GM19328 (cell line): Measurements from ENCODE around the gene MBD3L2B.
"Not testable (repeated sequence)": the region's sequence is repeated elsewhere in the genome, so short reads cannot be mapped to it uniquely, and the experiment has no call there.

ENCODE experiments used
- ATAC-seq: cut with Tn5 transposase; IDR thresholded peaks from one replicate; pipeline ENCODE4 v1.9.1; 2021; ENCODE audit warnings: mild to moderate bottlenecking, moderate library complexity; ENCODE audit not compliant: unreplicated experiment

The MBD3L2B gene

GRCh38 chr19:7021331-7021730 lies at the start of gene MBD3L2B:
Gene MBD3L2B (minus strand): TSS chr19:7021431. CDS start chr19:7021397, 34 bp downstream.
- not testable (repeated sequence) for ATAC-seq

GRCh38 chr19:7069904-7070226 lies 48.6 kb upstream of the MBD3L2B start:
- ATAC-seq, result no peak

- peak; percentile 95 for ATAC-seq
Observed at GRCh38 chr19:7069042-7069903, 48.0 kb upstream of the MBD3L2B start, which contains the start of gene ZNF557. Gene ZNF557 (plus strand): TSS chr19:7069703. CDS start chr19:7075075, 5,372 bp downstream.

- ATAC-seq, result no peak
Observed at GRCh38 chr19:7068599-7068998, 47.4 kb upstream of the MBD3L2B start.

GRCh38 chr19:7067716-7068115 lies 46.5 kb upstream of the MBD3L2B start:
- no peak for ATAC-seq

GRCh38 chr19:7067122-7067521 lies 45.9 kb upstream of the MBD3L2B start:
- not testable (repeated sequence) for ATAC-seq

- ATAC-seq, result no peak
Observed at GRCh38 chr19:7063764-7064418, 42.7 kb upstream of the MBD3L2B start.

GRCh38 chr19:7063339-7063738 lies 42.1 kb upstream of the MBD3L2B start:
- ATAC-seq, result no peak

- not testable (repeated sequence) for ATAC-seq
Observed at GRCh38 chr19:7059977-7060376, 38.7 kb upstream of the MBD3L2B start.

- not testable (repeated sequence) for ATAC-seq
Observed at GRCh38 chr19:7058576-7058975, 37.3 kb upstream of the MBD3L2B start, which contains the start of gene MBD3L3. Gene MBD3L3 (minus strand): TSS chr19:7058676. CDS start chr19:7058605, 71 bp downstream.

GRCh38 chr19:7056371-7056770 lies 35.1 kb upstream of the MBD3L2B start:
- ATAC-seq, result not testable (repeated sequence)

GRCh38 chr19:7055679-7056078 lies 34.4 kb upstream of the MBD3L2B start:
- ATAC-seq, result not testable (repeated sequence)

- ATAC-seq, result not testable (repeated sequence)
Observed at GRCh38 chr19:7054635-7055368, 33.6 kb upstream of the MBD3L2B start.

- ATAC-seq, result not testable (repeated sequence)
Observed at GRCh38 chr19:7052896-7053295, 31.7 kb upstream of the MBD3L2B start.

- ATAC-seq, result not testable (repeated sequence)
Observed at GRCh38 chr19:7051421-7051820, 30.2 kb upstream of the MBD3L2B start.

- not testable (repeated sequence) for ATAC-seq
Observed at GRCh38 chr19:7049021-7049420, 27.8 kb upstream of the MBD3L2B start, which contains the start of gene MBD3L2. Gene MBD3L2 (plus strand): TSS chr19:7049321. CDS start chr19:7049374, 53 bp downstream.

GRCh38 chr19:7041563-7041962 lies 20.3 kb upstream of the MBD3L2B start:
- not testable (repeated sequence) for ATAC-seq

GRCh38 chr19:7040079-7040478 lies 18.8 kb upstream of the MBD3L2B start, which contains the start of gene MBD3L4:
Gene MBD3L4 (minus strand): TSS chr19:7040179. CDS start chr19:7040144, 35 bp downstream.
- not testable (repeated sequence) for ATAC-seq

- not testable (repeated sequence) for ATAC-seq
Observed at GRCh38 chr19:7030278-7030677, 9.0 kb upstream of the MBD3L2B start, which contains the start of gene MBD3L5. Gene MBD3L5 (plus strand): TSS chr19:7030578. CDS start chr19:7030612, 34 bp downstream.

GRCh38 chr19:7028790-7029189 lies 7.6 kb upstream of the MBD3L2B start:
- ATAC-seq, result not testable (repeated sequence)

- ATAC-seq, result no peak
Observed at GRCh38 chr19:7018828-7019227, 2.4 kb downstream of the MBD3L2B start.
